H9 (cell line): ENCODE results near the gene FAM184A. TPM values are rescaled to one million over a fixed set of nuclear protein-coding genes. Genes with fewer than 3 reads are reported as not detected.

Experiments used
- DNase-seq: peaks from one replicate; pipeline ENCODE4 v3.0.0-alpha.2; 2017
- H2AFZ ChIP-seq: one replicate; pipeline ENCODE4 v1.6.1; 2013; ENCODE audit warnings: mild to moderate bottlenecking, low read length, control low read depth, moderate library complexity
- H2AK5ac ChIP-seq: 2 replicates; pipeline ENCODE4 v1.6.1; 2013; ENCODE audit warnings: low read length, control low read depth, mixed read lengths; ENCODE audit not compliant: insufficient read length
- H2BK120ac ChIP-seq: one replicate; pipeline ENCODE4 v1.6.1; 2013; ENCODE audit warnings: low read depth, mild to moderate bottlenecking, low read length, control low read depth, inconsistent platforms; ENCODE audit not compliant: poor library complexity, severe bottlenecking
- H2BK12ac ChIP-seq: 2 replicates; pipeline ENCODE4 v1.6.1; 2013; ENCODE audit warnings: low read length, control low read depth, mixed read lengths, low read depth; ENCODE audit not compliant: insufficient read length
- H2BK15ac ChIP-seq: 2 replicates; pipeline ENCODE4 v1.6.1; 2013; ENCODE audit warnings: low read depth, low read length, control low read depth
- H2BK20ac ChIP-seq: one replicate; pipeline ENCODE4 v1.6.1; 2013; ENCODE audit warnings: low read depth, mild to moderate bottlenecking, low read length, control low read depth, inconsistent platforms; ENCODE audit not compliant: poor library complexity, severe bottlenecking
- H2BK5ac ChIP-seq: 2 replicates; pipeline ENCODE4 v1.6.1; 2013; ENCODE audit warnings: low read length, control low read depth, mixed read lengths; ENCODE audit not compliant: insufficient read length
- H3K14ac ChIP-seq: 2 replicates; pipeline ENCODE4 v1.6.1; 2013; ENCODE audit warnings: low read length, control low read depth; ENCODE audit not compliant: insufficient read depth
- H3K18ac ChIP-seq: 2 replicates; pipeline ENCODE4 v1.6.1; 2013; ENCODE audit warnings: low read depth, mild to moderate bottlenecking, mixed read lengths, low read length, control low read depth; ENCODE audit not compliant: insufficient read length
- H3K23ac ChIP-seq: 2 replicates; pipeline ENCODE4 v1.6.1; 2013; ENCODE audit warnings: low read length, control low read depth, mixed read lengths, low read depth; ENCODE audit not compliant: insufficient read length
- H3K23me2 ChIP-seq: 2 replicates; pipeline ENCODE4 v1.6.1; 2013; ENCODE audit warnings: low read depth, mild to moderate bottlenecking, mixed read lengths, low read length, control low read depth; ENCODE audit not compliant: insufficient read length, poor library complexity, severe bottlenecking
- H3K27ac ChIP-seq: 2 replicates; pipeline ENCODE4 v1.5.1; 2013; ENCODE audit warnings: low read length, control low read depth, mixed read lengths, low read depth; ENCODE audit not compliant: insufficient read length
- H3K27me3 ChIP-seq: 2 replicates; pipeline ENCODE4 v1.6.1; 2013; ENCODE audit warnings: low read length, control low read depth, inconsistent platforms; ENCODE audit not compliant: insufficient read depth
- H3K4ac ChIP-seq: 2 replicates; pipeline ENCODE4 v1.6.1; 2013; ENCODE audit warnings: low read depth, mild to moderate bottlenecking, control low read depth, inconsistent platforms, low read length, moderate library complexity
- H3K4me1 ChIP-seq: 2 replicates; pipeline ENCODE4 v1.6.1; 2013; ENCODE audit warnings: low read length, control low read depth, inconsistent platforms; ENCODE audit not compliant: insufficient read depth
- H3K4me2 ChIP-seq: 2 replicates; pipeline ENCODE4 v1.6.1; 2013; ENCODE audit warnings: low read length, control low read depth, mixed read lengths; ENCODE audit not compliant: insufficient read length, insufficient read depth
- H3K56ac ChIP-seq: 2 replicates; pipeline ENCODE4 v1.6.1; 2013; ENCODE audit warnings: low read depth, mild to moderate bottlenecking, mixed read lengths, low read length, control low read depth; ENCODE audit not compliant: insufficient read length
- H3K79me1 ChIP-seq: 2 replicates; pipeline ENCODE4 v1.6.1; 2013; ENCODE audit warnings: low read depth, mild to moderate bottlenecking, moderate library complexity, low read length, control low read depth, inconsistent platforms; ENCODE audit not compliant: insufficient read depth, poor library complexity, severe bottlenecking
- H3K79me2 ChIP-seq: 2 replicates; pipeline ENCODE4 v1.6.1; 2013; ENCODE audit warnings: low read length, control low read depth, inconsistent platforms; ENCODE audit not compliant: insufficient read depth
- H3K9ac ChIP-seq: 2 replicates; pipeline ENCODE4 v1.6.1; 2013; ENCODE audit warnings: low read length, control low read depth, mixed read lengths; ENCODE audit not compliant: insufficient read length; ENCODE audit errors: extremely low read depth
- H3K9me3 ChIP-seq: one replicate; pipeline ENCODE4 v1.6.1; 2013; ENCODE audit warnings: low read depth, low read length, inconsistent platforms; ENCODE audit not compliant: control insufficient read depth
- H3T11ph ChIP-seq: one replicate; pipeline ENCODE4 v1.6.1; 2013; ENCODE audit warnings: mild to moderate bottlenecking, low read length, control low read depth, inconsistent platforms
- H4K20me1 ChIP-seq: one replicate; pipeline ENCODE4 v1.6.1; 2013; ENCODE audit not compliant: control insufficient read depth, insufficient read length, insufficient read depth
- H4K5ac ChIP-seq: 2 replicates; pipeline ENCODE4 v1.6.1; 2013; ENCODE audit warnings: low read depth, mild to moderate bottlenecking, mixed read lengths, low read length, control low read depth; ENCODE audit not compliant: insufficient read length
- H4K8ac ChIP-seq: replicated peaks from 2 replicates; pipeline ENCODE4 v1.6.1; 2013; ENCODE audit warnings: low read length, control low read depth, mixed read lengths, low read depth; ENCODE audit not compliant: insufficient read length
- H4K91ac ChIP-seq: 2 replicates; pipeline ENCODE4 v1.6.1; 2013; ENCODE audit warnings: low read depth, mild to moderate bottlenecking, moderate library complexity, mixed read lengths, low read length, control low read depth; ENCODE audit not compliant: insufficient read length
- H3K27ac Mint-ChIP-seq, 3 experiments: 2 replicates in 2 of 3; 3 replicates in 1 of 3; pipeline ENCODE4 v1.8.0; 2020 to 2021; ENCODE audit warnings: mixed read lengths in 3 of 3, mild to moderate bottlenecking in 1 of 3, moderate library complexity in 1 of 3
- H3K27me3 Mint-ChIP-seq: 2 replicates; pipeline ENCODE4 v1.8.0; 2021; ENCODE audit warnings: low read depth, mild to moderate bottlenecking, moderate library complexity, mixed read lengths
- H3K36me3 Mint-ChIP-seq, 3 experiments: 2 replicates in 2 of 3; 3 replicates in 1 of 3; pipeline ENCODE4 v1.8.0; 2020 to 2021; ENCODE audit warnings: low read depth in 3 of 3, mixed read lengths in 3 of 3; ENCODE audit not compliant: insufficient read depth in 1 of 3
- H3K4me1 Mint-ChIP-seq, 2 experiments: 2 replicates each; pipeline ENCODE4 v1.8.0; 2020; ENCODE audit warnings: mixed read lengths in 2 of 2
- H3K4me3 Mint-ChIP-seq, 2 experiments: 2 replicates in 1 of 2; 3 replicates in 1 of 2; pipeline ENCODE4 v1.8.0; 2020 to 2021; ENCODE audit warnings: mild to moderate bottlenecking in 2 of 2, mixed read lengths in 2 of 2, moderate library complexity in 1 of 2
- H3K9me3 Mint-ChIP-seq, 2 experiments: 2 replicates in 1 of 2; 3 replicates in 1 of 2; pipeline ENCODE4 v1.8.0; 2020; ENCODE audit warnings: mild to moderate bottlenecking in 2 of 2, mixed read lengths in 2 of 2, moderate library complexity in 1 of 2
- WGBS: extraction: QIAGEN DNeasy Blood & Tissue Kit; methylation state at CpG from one replicate; pipeline ENCODE4 v1.1.7; 2013; ENCODE audit warnings: missing lambda C conversion rate, low lambda C conversion rate, mixed read lengths; ENCODE audit not compliant: insufficient read length; ENCODE audit errors: extremely low coverage; 5-methylcytosine and 5-hydroxymethylcytosine counted together
- total RNA-seq: library from RNA; stranded (reverse); gene quantifications from 2 replicates; pipeline ENCODE4 v1.2.1, GENCODE V29; 2021
- TF ChIP-seq, protein P1 (sequence below): fragments of 200-600 bp; sonication (generic); conservative IDR thresholded peaks from 3 replicates; pipeline ENCODE4 v1.8.0; 2021; ENCODE audit warnings: antibody characterized with exemption, mild to moderate bottlenecking

Gene FAM184A
- total RNA-seq, 1 experiment from 2014 or later: 11.4 TPM

DNA sequence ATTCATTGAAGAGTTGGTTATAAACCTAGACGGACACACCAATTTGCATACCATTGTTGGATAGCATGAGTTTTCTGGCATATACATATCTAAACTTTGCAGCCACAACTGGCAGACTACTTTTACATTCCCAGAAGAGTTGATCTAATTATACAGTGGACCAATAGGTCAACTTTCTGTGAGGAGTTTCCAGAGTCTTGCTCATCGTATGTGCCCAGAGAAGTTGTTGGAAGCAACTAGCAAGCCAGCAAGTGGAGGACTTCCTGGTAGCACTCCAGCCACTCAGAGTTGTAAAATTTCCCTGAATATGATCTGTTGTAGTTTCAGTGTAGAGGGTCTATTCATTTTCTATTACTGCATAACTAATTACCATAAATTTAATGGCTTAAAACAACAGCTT lies 47.1 kb upstream of the FAM184A start:
- H3K4me1 ChIP-seq: no peaks in the 10 kb centered on the region; the same call in 1 of the 2 replicates
- no peaks in the 10 kb centered on the region for H3K23me2 ChIP-seq
- H3K14ac ChIP-seq: no peak overlapping the region
- H4K8ac ChIP-seq: no peak overlapping the region
- H3K27ac ChIP-seq: no peak overlapping the region
- H2AFZ ChIP-seq: no peak overlapping the region
- no peak overlapping the region for H4K91ac ChIP-seq
- H4K5ac ChIP-seq: no peak overlapping the region
- no peak overlapping the region for H3K18ac ChIP-seq
- TF ChIP-seq, protein P1, sequence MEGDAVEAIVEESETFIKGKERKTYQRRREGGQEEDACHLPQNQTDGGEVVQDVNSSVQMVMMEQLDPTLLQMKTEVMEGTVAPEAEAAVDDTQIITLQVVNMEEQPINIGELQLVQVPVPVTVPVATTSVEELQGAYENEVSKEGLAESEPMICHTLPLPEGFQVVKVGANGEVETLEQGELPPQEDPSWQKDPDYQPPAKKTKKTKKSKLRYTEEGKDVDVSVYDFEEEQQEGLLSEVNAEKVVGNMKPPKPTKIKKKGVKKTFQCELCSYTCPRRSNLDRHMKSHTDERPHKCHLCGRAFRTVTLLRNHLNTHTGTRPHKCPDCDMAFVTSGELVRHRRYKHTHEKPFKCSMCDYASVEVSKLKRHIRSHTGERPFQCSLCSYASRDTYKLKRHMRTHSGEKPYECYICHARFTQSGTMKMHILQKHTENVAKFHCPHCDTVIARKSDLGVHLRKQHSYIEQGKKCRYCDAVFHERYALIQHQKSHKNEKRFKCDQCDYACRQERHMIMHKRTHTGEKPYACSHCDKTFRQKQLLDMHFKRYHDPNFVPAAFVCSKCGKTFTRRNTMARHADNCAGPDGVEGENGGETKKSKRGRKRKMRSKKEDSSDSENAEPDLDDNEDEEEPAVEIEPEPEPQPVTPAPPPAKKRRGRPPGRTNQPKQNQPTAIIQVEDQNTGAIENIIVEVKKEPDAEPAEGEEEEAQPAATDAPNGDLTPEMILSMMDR: no peak
- Mint-ChIP-seq H3K27me3 (no peaks in the 10 kb centered on the region), H3K9me3 (no peaks in the 10 kb centered on the region; a peak in 1 of 5 replicates), H3K4me1 (peaks cover 19 to 26% of the 10 kb centered on the region in 2 experiments), H3K4me3 (no peak overlapping the region), H3K36me3 (no peaks in the 10 kb centered on the region; a peak in 1 of 7 replicates), H3K27ac (no peak overlapping the region)
- H2BK15ac ChIP-seq: no peak overlapping the region
- H2BK120ac ChIP-seq: no peak overlapping the region
- no peaks in the 10 kb centered on the region for H3K27me3 ChIP-seq
- no peak overlapping the region for H2BK12ac ChIP-seq
- no peak overlapping the region for H2BK20ac ChIP-seq
- WGBS: no CpG with 5 or more reads among the region's 2 CpGs
- H3T11ph ChIP-seq: no peak overlapping the region
- H3K9ac ChIP-seq: no peak overlapping the region
- H3K4ac ChIP-seq: no peak overlapping the region
- no peak for DNase-seq
- no peak overlapping the region for H3K56ac ChIP-seq
- H3K79me1 ChIP-seq: no peaks in the 10 kb centered on the region
- no peak overlapping the region for H3K23ac ChIP-seq
- no peak overlapping the region for H3K4me2 ChIP-seq
- H2BK5ac ChIP-seq: no peak overlapping the region
- H3K79me2 ChIP-seq: no peaks in the 10 kb centered on the region
- H3K9me3 ChIP-seq: no peaks in the 10 kb centered on the region
- H2AK5ac ChIP-seq: no peak overlapping the region
- H4K20me1 ChIP-seq: no peaks in the 10 kb centered on the region
